ENCODE measurements around the gene ALPG. TPM values are rescaled to one million over a fixed set of nuclear protein-coding genes. Genes with fewer than 3 reads are reported as not detected.

ALPG gene
- total RNA-seq, 1 donor from 2014 or later, result 2.4 TPM

DNA sequence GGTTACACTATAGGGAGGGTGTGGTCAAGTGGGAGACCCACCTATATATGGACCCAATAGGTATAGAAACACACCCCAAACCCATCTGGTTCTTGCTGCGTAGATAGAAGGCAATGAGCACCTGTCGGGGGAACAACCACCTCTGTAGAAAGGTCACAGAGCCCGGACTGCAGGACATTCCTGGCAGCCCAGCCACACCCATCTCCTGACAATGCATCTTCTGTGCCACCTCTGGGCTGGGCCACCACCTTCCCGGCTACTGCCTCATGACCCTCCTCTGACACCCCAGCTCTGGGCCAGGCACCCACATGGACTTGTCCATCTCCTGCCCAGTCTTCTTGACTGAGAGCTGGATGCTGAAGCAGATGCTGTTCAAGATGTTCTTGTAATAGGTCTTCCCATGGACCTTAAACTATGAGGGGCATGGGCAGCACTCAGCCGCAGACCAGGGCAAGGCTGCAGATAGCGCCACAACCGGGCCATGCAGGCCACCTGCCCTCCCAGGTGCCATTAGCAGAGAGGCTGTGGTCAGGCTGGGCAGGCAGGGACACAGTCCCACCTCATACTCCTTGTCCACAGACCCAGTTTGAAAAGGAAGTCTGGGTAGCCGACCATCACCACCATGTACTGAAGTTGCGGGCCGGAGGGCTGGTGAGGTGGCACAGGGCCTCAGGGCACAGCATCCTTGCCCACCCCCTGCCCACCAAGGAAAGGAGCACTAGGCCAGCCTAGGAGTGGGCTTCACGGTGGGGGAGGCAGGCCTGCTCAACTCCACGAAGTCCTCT lies 9.3 kb downstream of the ALPG start:
- DNase-seq, result no peak
- peaks cover 2% of the 10 kb centered on the region for H3K27me3 Mint-ChIP-seq (ENCODE audit: unreplicated experiment)
- TF ChIP-seq, protein P1, sequence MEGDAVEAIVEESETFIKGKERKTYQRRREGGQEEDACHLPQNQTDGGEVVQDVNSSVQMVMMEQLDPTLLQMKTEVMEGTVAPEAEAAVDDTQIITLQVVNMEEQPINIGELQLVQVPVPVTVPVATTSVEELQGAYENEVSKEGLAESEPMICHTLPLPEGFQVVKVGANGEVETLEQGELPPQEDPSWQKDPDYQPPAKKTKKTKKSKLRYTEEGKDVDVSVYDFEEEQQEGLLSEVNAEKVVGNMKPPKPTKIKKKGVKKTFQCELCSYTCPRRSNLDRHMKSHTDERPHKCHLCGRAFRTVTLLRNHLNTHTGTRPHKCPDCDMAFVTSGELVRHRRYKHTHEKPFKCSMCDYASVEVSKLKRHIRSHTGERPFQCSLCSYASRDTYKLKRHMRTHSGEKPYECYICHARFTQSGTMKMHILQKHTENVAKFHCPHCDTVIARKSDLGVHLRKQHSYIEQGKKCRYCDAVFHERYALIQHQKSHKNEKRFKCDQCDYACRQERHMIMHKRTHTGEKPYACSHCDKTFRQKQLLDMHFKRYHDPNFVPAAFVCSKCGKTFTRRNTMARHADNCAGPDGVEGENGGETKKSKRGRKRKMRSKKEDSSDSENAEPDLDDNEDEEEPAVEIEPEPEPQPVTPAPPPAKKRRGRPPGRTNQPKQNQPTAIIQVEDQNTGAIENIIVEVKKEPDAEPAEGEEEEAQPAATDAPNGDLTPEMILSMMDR (IDR thresholded peaks at IDR 0.05; ENCODE audit: partially characterized antibody, unreplicated experiment), result no peak
- H3K27ac Mint-ChIP-seq (ENCODE audit: unreplicated experiment), result no peak overlapping the region
- H3K36me3 Mint-ChIP-seq (ENCODE audit: unreplicated experiment), result no peaks in the 10 kb centered on the region
- no peak overlapping the region for H3K4me3 Mint-ChIP-seq (ENCODE audit: unreplicated experiment)
- no peaks in the 10 kb centered on the region for H3K9me3 Mint-ChIP-seq (ENCODE audit: unreplicated experiment)
- peaks cover 2% of the 10 kb centered on the region for H3K4me1 Mint-ChIP-seq (ENCODE audit: low read depth, unreplicated experiment)

DNA sequence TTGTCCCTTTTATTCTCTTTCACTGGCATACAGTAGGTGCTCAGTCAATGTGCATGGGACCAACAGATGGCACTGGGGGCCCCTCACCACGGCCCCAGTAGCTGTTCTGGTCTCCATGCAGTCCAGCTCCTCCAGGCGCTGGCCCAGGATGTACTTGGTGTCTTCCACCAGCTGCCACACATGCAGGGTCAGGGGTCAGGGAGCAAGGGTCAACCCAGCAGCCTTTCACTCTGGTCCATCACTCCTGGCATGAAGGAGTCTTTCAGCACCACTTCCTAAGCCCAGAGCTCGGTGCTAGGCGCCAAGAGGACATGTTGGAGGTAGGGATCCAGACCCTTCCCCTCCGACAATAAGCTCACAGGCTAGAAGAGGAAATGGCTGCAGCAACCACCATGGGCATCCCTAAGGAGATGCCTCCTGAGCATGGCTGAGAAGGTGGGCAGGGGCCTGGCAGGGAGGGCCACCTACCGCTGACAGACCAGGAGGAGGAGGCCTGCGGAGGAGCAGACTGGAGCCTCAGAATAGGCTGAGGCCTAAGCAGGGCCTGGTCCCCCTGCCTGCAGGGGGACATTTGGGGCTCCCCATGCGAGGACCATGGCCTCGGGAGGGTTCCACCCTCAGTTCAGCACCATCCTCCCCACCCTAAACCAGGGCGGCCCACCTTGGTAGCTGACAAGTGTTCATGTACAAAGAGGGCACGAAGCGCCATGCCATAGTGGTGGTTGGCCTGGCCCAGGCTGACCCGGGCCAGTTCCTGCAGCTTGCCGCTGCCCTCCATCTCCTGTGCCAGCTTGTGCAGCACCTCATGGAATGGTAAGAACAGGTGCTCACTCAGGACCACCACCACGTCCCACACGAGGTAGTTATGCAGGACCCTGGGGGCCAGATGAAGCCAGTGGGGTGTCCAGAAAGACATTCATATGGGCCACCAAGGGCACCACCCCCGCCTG lies 10.2 kb downstream of the ALPG start:
- TF ChIP-seq, protein P1 (IDR thresholded peaks at IDR 0.05; ENCODE audit: partially characterized antibody, unreplicated experiment), result no peak
- Mint-ChIP-seq H3K9me3 (ENCODE audit: unreplicated experiment) (no peaks in the 10 kb centered on the region), H3K4me3 (ENCODE audit: unreplicated experiment) (no peak overlapping the region), H3K27me3 (ENCODE audit: unreplicated experiment) (peaks cover 4% of the 10 kb centered on the region), H3K36me3 (ENCODE audit: unreplicated experiment) (no peaks in the 10 kb centered on the region), H3K4me1 (ENCODE audit: low read depth, unreplicated experiment) (peaks cover 2% of the 10 kb centered on the region), H3K27ac (ENCODE audit: unreplicated experiment) (no peak overlapping the region)
- DNase-seq, result no peak

DNA sequence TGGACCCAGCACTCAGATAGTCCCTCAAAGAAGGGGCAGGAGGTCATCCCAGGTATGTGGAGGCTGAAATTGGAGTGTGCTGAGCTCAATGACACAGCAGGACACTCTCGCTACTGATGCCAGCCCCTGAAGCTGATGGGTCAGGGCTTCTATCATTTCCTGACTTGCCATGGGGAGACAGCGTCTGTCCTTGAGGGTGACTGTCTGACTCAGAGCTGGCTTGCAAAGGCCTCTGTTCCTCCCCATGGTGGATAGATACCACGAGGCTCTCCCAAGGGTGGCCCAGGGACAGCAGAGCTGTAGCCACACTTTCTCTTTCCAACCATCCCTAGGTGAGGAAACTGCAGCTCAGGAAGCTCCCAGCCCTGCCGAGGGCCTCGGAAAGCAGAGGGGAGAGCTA lies 10.8 kb downstream of the ALPG start:
- Mint-ChIP-seq H3K4me3 (ENCODE audit: unreplicated experiment) (no peak overlapping the region), H3K4me1 (ENCODE audit: low read depth, unreplicated experiment) (peaks cover 2% of the 10 kb centered on the region), H3K27ac (ENCODE audit: unreplicated experiment) (no peak overlapping the region), H3K36me3 (ENCODE audit: unreplicated experiment) (peaks cover 2% of the 10 kb centered on the region), H3K27me3 (ENCODE audit: unreplicated experiment) (peaks cover 8% of the 10 kb centered on the region), H3K9me3 (ENCODE audit: unreplicated experiment) (peaks cover under 1% of the 10 kb centered on the region)
- TF ChIP-seq, protein P1 (IDR thresholded peaks at IDR 0.05; ENCODE audit: partially characterized antibody, unreplicated experiment), result no peak
- DNase-seq, result no peak

DNA sequence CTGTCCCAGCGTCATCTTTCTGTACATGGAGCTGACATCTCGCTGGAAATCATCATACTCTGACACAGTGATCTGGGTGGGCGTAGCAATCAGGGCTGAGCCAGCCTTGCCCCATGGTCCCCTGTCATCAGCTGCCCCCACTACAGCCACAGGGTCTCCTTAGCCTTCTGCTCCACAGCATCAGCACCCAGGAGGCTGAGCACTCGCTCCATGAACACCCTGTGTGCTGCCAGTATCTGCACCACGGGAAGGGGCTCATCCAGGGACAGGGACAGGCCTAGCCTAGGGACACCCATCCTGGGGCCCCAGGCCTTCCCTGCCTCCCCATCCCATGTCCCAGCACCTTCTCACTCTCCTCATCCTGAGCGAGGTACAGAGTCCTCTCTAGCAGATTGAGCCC lies 11.4 kb downstream of the ALPG start:
- Mint-ChIP-seq H3K27ac (ENCODE audit: unreplicated experiment) (no peak overlapping the region), H3K4me3 (ENCODE audit: unreplicated experiment) (peak overlapping the region; percentile 76), H3K36me3 (ENCODE audit: unreplicated experiment) (peaks cover 6% of the 10 kb centered on the region), H3K27me3 (ENCODE audit: unreplicated experiment) (peaks cover 10% of the 10 kb centered on the region), H3K4me1 (ENCODE audit: low read depth, unreplicated experiment) (peaks cover 2% of the 10 kb centered on the region), H3K9me3 (ENCODE audit: unreplicated experiment) (peaks cover 4% of the 10 kb centered on the region)
- TF ChIP-seq, protein P1 (IDR thresholded peaks at IDR 0.05; ENCODE audit: partially characterized antibody, unreplicated experiment), result no peak
- no peak for DNase-seq

Measured in glutamatergic neuron (in vitro differentiated cells).